PC-3 (cell line): ENCODE results near the gene PTPMT1.

ENCODE experiments used
- CTCF ChIP-seq: fragments of 300-600 bp; sonication (generic); conservative IDR thresholded peaks from 2 replicates; pipeline ENCODE4 v1.5.1; 2017; ENCODE audit warnings: antibody characterized with exemption, low read depth, mild to moderate bottlenecking, low read length
- EZH2 ChIP-seq: fragments of 300-600 bp; sonication (generic); IDR thresholded peaks from one replicate; pipeline ENCODE4 v1.6.1; 2017; ENCODE audit warnings: antibody characterized with exemption, mild to moderate bottlenecking, low read length; ENCODE audit not compliant: unreplicated experiment
- EZH2phosphoT487 ChIP-seq: fragments of 300-600 bp; sonication (generic); IDR thresholded peaks from 2 replicates; pipeline ENCODE4 v1.6.1; 2018; ENCODE audit warnings: mild to moderate bottlenecking, antibody characterized with exemption, low read length, borderline replicate concordance

- no peak for TF ChIP-seq EZH2phosphoT487
- no peak for TF ChIP-seq CTCF
- TF ChIP-seq EZH2 = no peak
Observed at GRCh38 chr11:47589584-47589976, 24.2 kb downstream of the PTPMT1 start.
